ENCODE measurements around the gene ACOT12. TPM values are rescaled to one million over a fixed set of nuclear protein-coding genes. Genes with fewer than 3 reads are reported as not detected.

Gene ACOT12
- total and polyA plus RNA-seq, 8 donors = 0.15 to 0.77 (median 0.34) TPM; not detected in 2

- Histone ChIP-seq H3K36me3 (no peaks in the 10 kb centered on the region), H3K27me3 (no peaks in the 10 kb centered on the region), H3K4me3 (no peak overlapping the region), H3K27ac (no peak overlapping the region), H3K4me1 (no peaks in the 10 kb centered on the region), H3K9me3 (peaks cover 0 to 19% of the 10 kb centered on the region in 2 donors)
- TF ChIP-seq, protein P1, sequence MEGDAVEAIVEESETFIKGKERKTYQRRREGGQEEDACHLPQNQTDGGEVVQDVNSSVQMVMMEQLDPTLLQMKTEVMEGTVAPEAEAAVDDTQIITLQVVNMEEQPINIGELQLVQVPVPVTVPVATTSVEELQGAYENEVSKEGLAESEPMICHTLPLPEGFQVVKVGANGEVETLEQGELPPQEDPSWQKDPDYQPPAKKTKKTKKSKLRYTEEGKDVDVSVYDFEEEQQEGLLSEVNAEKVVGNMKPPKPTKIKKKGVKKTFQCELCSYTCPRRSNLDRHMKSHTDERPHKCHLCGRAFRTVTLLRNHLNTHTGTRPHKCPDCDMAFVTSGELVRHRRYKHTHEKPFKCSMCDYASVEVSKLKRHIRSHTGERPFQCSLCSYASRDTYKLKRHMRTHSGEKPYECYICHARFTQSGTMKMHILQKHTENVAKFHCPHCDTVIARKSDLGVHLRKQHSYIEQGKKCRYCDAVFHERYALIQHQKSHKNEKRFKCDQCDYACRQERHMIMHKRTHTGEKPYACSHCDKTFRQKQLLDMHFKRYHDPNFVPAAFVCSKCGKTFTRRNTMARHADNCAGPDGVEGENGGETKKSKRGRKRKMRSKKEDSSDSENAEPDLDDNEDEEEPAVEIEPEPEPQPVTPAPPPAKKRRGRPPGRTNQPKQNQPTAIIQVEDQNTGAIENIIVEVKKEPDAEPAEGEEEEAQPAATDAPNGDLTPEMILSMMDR (IDR thresholded peaks at IDR 0.05) = no peak
- DNase-seq (no peak), ATAC-seq (no peak)
- intact Hi-C loops (cut with DNase I) = no loop called here
Measured at GRCh38 chr5:81292130-81292529, 101.8 kb downstream of the ACOT12 start.

DNA sequence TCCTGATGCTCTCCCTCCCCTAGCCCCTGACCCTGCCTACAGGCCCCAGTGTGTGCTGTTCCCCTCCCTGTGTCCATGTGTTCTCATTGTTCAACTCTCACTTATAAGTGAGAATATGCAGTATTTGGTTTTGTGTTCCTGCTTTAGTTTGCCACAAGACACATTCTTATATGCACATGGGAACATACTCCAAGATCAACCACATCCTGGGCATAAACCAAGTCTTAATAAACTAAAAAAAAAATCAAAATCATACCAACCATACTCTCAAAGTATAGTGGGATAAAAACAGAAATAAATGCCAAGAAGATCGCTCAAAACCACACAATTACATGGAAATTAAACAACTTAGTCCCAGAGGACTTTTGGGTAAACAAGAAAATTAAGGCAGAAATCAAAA is 103.8 kb downstream of the ACOT12 start:
- Histone ChIP-seq H3K27ac (no peak overlapping the region), H3K36me3 (no peaks in the 10 kb centered on the region), H3K27me3 (no peaks in the 10 kb centered on the region), H3K4me1 (no peaks in the 10 kb centered on the region), H3K4me3 (no peak overlapping the region), H3K9me3 (peaks cover 0 to 19% of the 10 kb centered on the region in 2 donors)
- TF ChIP-seq, protein P1 (IDR thresholded peaks at IDR 0.05) = no peak
- ATAC-seq (no peak), DNase-seq (no peak)
- intact Hi-C loops (cut with DNase I) = no loop called here

GRCh38 chr5:81288021-81288433 is 105.9 kb downstream of the ACOT12 start:
- Histone ChIP-seq H3K4me3 (no peak overlapping the region), H3K36me3 (no peaks in the 10 kb centered on the region), H3K4me1 (no peaks in the 10 kb centered on the region), H3K27ac (no peak overlapping the region), H3K9me3 (peaks cover 0 to 12% of the 10 kb centered on the region in 2 donors), H3K27me3 (no peaks in the 10 kb centered on the region)
- ATAC-seq (no peak), DNase-seq (no peak)
- TF ChIP-seq, protein P1 (IDR thresholded peaks at IDR 0.05) = no peak
- intact Hi-C loops (cut with DNase I) = no loop called here

- no peak overlapping the region for H3K27ac ChIP-seq
- no peak for DNase-seq
- no peaks in the 10 kb centered on the region for H3K9me3 ChIP-seq
- no peaks in the 10 kb centered on the region for H3K27me3 ChIP-seq
- no peak for ATAC-seq
- TF ChIP-seq, protein P1 (IDR thresholded peaks at IDR 0.05) = no peak
- H3K36me3 ChIP-seq = no peaks in the 10 kb centered on the region
- no peak overlapping the region for H3K4me3 ChIP-seq
- intact Hi-C loops (cut with DNase I) = no loop called here
- H3K4me1 ChIP-seq = no peaks in the 10 kb centered on the region
Measured at GRCh38 chr5:81286059-81286617, 107.8 kb downstream of the ACOT12 start.

DNA sequence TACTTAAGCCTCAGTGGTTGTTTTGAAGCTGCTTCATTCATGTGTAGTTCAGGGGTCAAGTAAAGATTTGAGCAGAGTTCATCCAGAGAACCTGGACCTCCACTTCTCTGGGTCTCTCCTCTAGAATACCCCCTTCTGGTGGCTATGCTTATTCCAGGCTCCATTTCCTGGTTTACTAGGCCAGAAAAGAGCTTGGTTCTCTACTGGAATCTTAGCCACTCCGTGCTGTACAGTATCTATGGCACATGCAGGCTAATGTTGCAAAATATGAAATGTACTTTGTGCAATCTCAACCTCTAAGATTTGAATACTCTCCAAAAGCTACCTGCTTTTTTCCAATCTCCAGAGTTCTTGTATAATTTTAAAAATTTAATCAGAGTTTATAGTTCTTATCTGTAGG is 110.0 kb downstream of the ACOT12 start:
- no peak for ATAC-seq
- TF ChIP-seq, protein P1 (IDR thresholded peaks at IDR 0.05) = no peak

More for the DNA sequence above, 110.0 kb downstream of the ACOT12 start:
- Histone ChIP-seq H3K9me3 (no peaks in the 10 kb centered on the region), H3K36me3 (no peaks in the 10 kb centered on the region), H3K4me3 (no peak overlapping the region), H3K27ac (no peak overlapping the region), H3K27me3 (no peaks in the 10 kb centered on the region), H3K4me1 (no peaks in the 10 kb centered on the region)
- DNase-seq = no peak
- intact Hi-C loops (cut with DNase I) = no loop called here

Other genes with a start within 250 kb of the ACOT12 start
- 1 to 10 TPM; 1.5 to 1.7 TPM for gene CKMT2, start 160.8 kb downstream of the ACOT12 start, total RNA-seq
- 1 to 10 TPM; 3.3 to 6.0 (median 5.2) TPM for gene CKMT2, start 160.8 kb downstream of the ACOT12 start, polyA plus RNA-seq (ENCODE audit: insufficient read length in 6 of 6)
- gene ZCCHC9, start 92.5 kb downstream of the ACOT12 start, total RNA-seq = 10 to 100 TPM; 21.3 to 22.3 TPM
- 10 to 100 TPM; 37.8 to 43.1 (median 41.0) TPM for gene ZCCHC9, start 92.5 kb downstream of the ACOT12 start, polyA plus RNA-seq (ENCODE audit: insufficient read length in 6 of 6)

Data from left lung (tissue), 10 donors.